Lung (tissue), 12 donors: ENCODE measurements around the gene SYVN1. TPM values are rescaled to one million over a fixed set of nuclear protein-coding genes. Genes with fewer than 3 reads are reported as not detected.
"Not testable (repeated sequence)": the region's sequence is repeated elsewhere in the genome, so short reads cannot be mapped to it uniquely, and the experiment has no call there.

ENCODE experiments used
- ATAC-seq: fragments of 200-7000 bp; cut with Tn5 transposase; one replicate; pipeline ENCODE4 v1.9.1; 2020; ENCODE audit warnings: moderate number of reproducible peaks; ENCODE audit not compliant: insufficient read depth, low FRiP score
- DNase-seq, 3 donors: peaks; one replicate each; pipeline ENCODE4 v3.0.0-alpha.2; 2013 to 2017
- H3K27ac ChIP-seq, 2 donors: one replicate each; pipeline ENCODE4 v1.5.1; 2013; ENCODE audit warnings: mild to moderate bottlenecking in 2 of 2, moderate library complexity in 2 of 2, control low read depth in 1 of 2, inconsistent platforms in 1 of 2, low read depth in 1 of 2, low read length in 1 of 2
- H3K27me3 ChIP-seq, 3 donors: one replicate each; pipeline ENCODE4 v1.5.1; 2013; ENCODE audit warnings: low read length in 2 of 3; ENCODE audit not compliant: control insufficient read depth in 3 of 3, insufficient read depth in 3 of 3
- H3K36me3 ChIP-seq, 4 donors: one replicate each; pipeline ENCODE4 v1.5.1; 2013; ENCODE audit warnings: low read length in 4 of 4, mild to moderate bottlenecking in 1 of 4, moderate library complexity in 1 of 4; ENCODE audit not compliant: control insufficient read depth in 4 of 4, insufficient read depth in 4 of 4
- H3K4me1 ChIP-seq, 5 donors: one replicate each; pipeline ENCODE4 v1.5.1; 2013; ENCODE audit warnings: low read length in 5 of 5, mild to moderate bottlenecking in 2 of 5, moderate library complexity in 1 of 5; ENCODE audit not compliant: control insufficient read depth in 5 of 5, insufficient read depth in 5 of 5
- H3K4me3 ChIP-seq: one replicate; pipeline ENCODE4 v1.5.1; 2013; ENCODE audit warnings: mild to moderate bottlenecking, control low read depth, moderate library complexity
- H3K9ac ChIP-seq, 2 donors: one replicate each; pipeline ENCODE4 v1.5.1; 2013; ENCODE audit warnings: low read length in 2 of 2, control low read depth in 1 of 2; ENCODE audit not compliant: insufficient read depth in 1 of 2
- H3K9me3 ChIP-seq, 4 donors: one replicate each; pipeline ENCODE4 v1.5.1; 2013; ENCODE audit warnings: low read length in 3 of 4, mild to moderate bottlenecking in 1 of 4, moderate library complexity in 1 of 4; ENCODE audit not compliant: control insufficient read depth in 4 of 4, insufficient read depth in 3 of 4
- CTCF ChIP-seq: IDR thresholded peaks from 2 replicates; pipeline ENCODE4 v1.5.1; 2012; ENCODE audit warnings: mild to moderate bottlenecking; ENCODE audit errors: control extremely low read depth, extremely low read depth
- WGBS, 2 donors: extraction: QIAGEN DNeasy Blood & Tissue Kit; methylation state at CpG; one replicate each; pipeline ENCODE4 v1.1.7; 2013; 5-methylcytosine and 5-hydroxymethylcytosine counted together
- polyA plus RNA-seq, 2 donors: library from polyadenylated mRNA; stranded (reverse); fragments of 200-250 nt; gene quantifications; one replicate each; pipeline ENCODE4 v1.2.1, GENCODE V29; 2013
- total RNA-seq, 2 donors: library from RNA; depleted of rRNA in 1 of 2; stranded (reverse); fragments of >200 nt in 1 of 2; gene quantifications; one replicate each; pipeline ENCODE4 v1.2.1, GENCODE V29; 2014 to 2021
- donor health status: control.
- donor health status: control.
- donor health status: Bipolar disorder and iron deficiency.
- donor health status: healthy.
- donor health status: DM: yes; HTN: yes; CAD: no.

The SYVN1 gene
- total and polyA plus RNA-seq, 4 donors = 31.6 to 80.7 (median 37.6) TPM

GRCh38 chr11:65181569-65182257 is 47.4 kb upstream of the SYVN1 start, which contains the start of gene CAPN1:
Gene CAPN1, plus strand, starts transcription at chr11:65181928. Its CDS starts 774 bp downstream, at chr11:65182702.
- 0% methylated on average over 27 to 43 of the region's 43 CpGs for WGBS, 2 donors
- H3K27me3 ChIP-seq = no peaks in the 10 kb centered on the region
- DNase-seq (peak; percentile 82 to 86 (median 83)), ATAC-seq (peak; percentile 78)
- peaks cover 4 to 14% (median 5%) of the 10 kb centered on the region in 4 donors for H3K36me3 ChIP-seq
- no peak for TF ChIP-seq CTCF
- no peaks in the 10 kb centered on the region for H3K9me3 ChIP-seq
- H3K9ac ChIP-seq = peak within 1 kb of the TSS; percentile 42 to 77
- H3K27ac ChIP-seq = peak within 1 kb of the TSS; percentile 96 to 98
- H3K4me3 ChIP-seq = peak within 1 kb of the TSS; percentile 96
- H3K4me1 ChIP-seq = peaks cover 0 to 27% (median 9%) of the 10 kb centered on the region in 5 donors

GRCh38 chr11:65180877-65181568 is 46.7 kb upstream of the SYVN1 start:
- H3K9me3 ChIP-seq = no peaks in the 10 kb centered on the region
- peak overlapping the region; percentile 22 for H3K4me3 ChIP-seq
- peak; percentile 19 for TF ChIP-seq CTCF
- no peaks in the 10 kb centered on the region for H3K27me3 ChIP-seq
- ATAC-seq (peak; percentile 53), DNase-seq (peak; percentile 78 to 86 (median 85))
- peaks cover 0 to 27% (median 9%) of the 10 kb centered on the region in 5 donors for H3K4me1 ChIP-seq
- H3K36me3 ChIP-seq = peaks cover 0 to 8% (median under 1%) of the 10 kb centered on the region in 4 donors
- 1% methylated on average over 33 to 60 of the region's 60 CpGs for WGBS, 2 donors
- peak overlapping the region in 1 of 2 donors; percentile 16 for H3K9ac ChIP-seq
- peak overlapping the region; percentile 62 to 97 for H3K27ac ChIP-seq

GRCh38 chr11:65174571-65175010 is 40.3 kb upstream of the SYVN1 start:
- not testable (repeated sequence) for H3K9ac ChIP-seq

GRCh38 chr11:65172600-65172999 is 38.3 kb upstream of the SYVN1 start:
- Histone ChIP-seq H3K9me3 (peaks cover 0 to 2% (median 0%) of the 10 kb centered on the region in 4 donors), H3K36me3 (no peaks in the 10 kb centered on the region), H3K27me3 (no peaks in the 10 kb centered on the region), H3K27ac (no peak overlapping the region), H3K4me3 (no peak overlapping the region), H3K9ac (no peak overlapping the region), H3K4me1 (peaks cover 0 to 2% (median 0%) of the 10 kb centered on the region in 5 donors)
- no peak for DNase-seq
- WGBS, 2 donors = 83 to 94% methylated on average over 10 of the region's 10 CpGs
- no peak for ATAC-seq
- no peak for TF ChIP-seq CTCF

More at GRCh38 chr11:65174571-65175010, 40.3 kb upstream of the SYVN1 start:
- H3K36me3 ChIP-seq, H3K9me3 ChIP-seq, H3K27me3 ChIP-seq, H3K27ac ChIP-seq, H3K4me1 ChIP-seq, DNase-seq, ATAC-seq, H3K4me3 ChIP-seq: not testable (repeated sequence)
- 55 to 67% methylated on average over 2 of the region's 2 CpGs for WGBS, 2 donors
